Chondrocyte (in vitro differentiated cells): Measurements from ENCODE around the gene CPED1. TPM values are rescaled to one million over a fixed set of nuclear protein-coding genes. Genes with fewer than 3 reads are reported as not detected.

Experiments used
- DNase-seq: peaks from one replicate; pipeline ENCODE4 v3.0.0; 2021; ENCODE audit warnings: mixed read lengths, low spot score
- H3K27ac Mint-ChIP-seq: one replicate; pipeline ENCODE4 v1.8.0; 2021; ENCODE audit warnings: mild to moderate bottlenecking, moderate library complexity, mixed read lengths; ENCODE audit not compliant: unreplicated experiment
- H3K27me3 Mint-ChIP-seq: 2 replicates; pipeline ENCODE4 v1.8.0; 2021; ENCODE audit warnings: low read depth, mixed read lengths
- H3K36me3 Mint-ChIP-seq: 2 replicates; pipeline ENCODE4 v1.8.0; 2021; ENCODE audit warnings: low read depth, mixed read lengths
- H3K4me1 Mint-ChIP-seq: 2 replicates; pipeline ENCODE4 v1.8.0; 2021; ENCODE audit warnings: low read depth, mild to moderate bottlenecking, mixed read lengths
- H3K4me3 Mint-ChIP-seq: one replicate; pipeline ENCODE4 v1.8.0; 2021; ENCODE audit warnings: mild to moderate bottlenecking, moderate library complexity, mixed read lengths; ENCODE audit not compliant: unreplicated experiment
- H3K9me3 Mint-ChIP-seq: 2 replicates; pipeline ENCODE4 v1.8.0; 2021; ENCODE audit warnings: low read depth, mixed read lengths
- CTCF ChIP-seq: fragments of 200-600 bp; sonication (generic); IDR thresholded peaks from 2 replicates; pipeline ENCODE4 v1.5.0; 2021; ENCODE audit warnings: antibody characterized with exemption, mild to moderate bottlenecking, moderate library complexity
- total RNA-seq: library from RNA; stranded (reverse); gene quantifications from 3 replicates; pipeline ENCODE4 v1.2.1, GENCODE V29; 2021

The CPED1 gene
- total RNA-seq, 1 donor from 2014 or later = 2.8 TPM

- H3K4me1 Mint-ChIP-seq = peaks cover 46% of the 10 kb centered on the region
- H3K9me3 Mint-ChIP-seq = no peaks in the 10 kb centered on the region
- TF ChIP-seq CTCF = no peak
- no peak for DNase-seq
- H3K36me3 Mint-ChIP-seq = no peaks in the 10 kb centered on the region
- no peak overlapping the region for H3K4me3 Mint-ChIP-seq
- H3K27ac Mint-ChIP-seq = no peak overlapping the region
- no peaks in the 10 kb centered on the region for H3K27me3 Mint-ChIP-seq
Observed at GRCh38 chr7:120986650-120987049, 1.9 kb upstream of the CPED1 start.

- DNase-seq = no peak
- Mint-ChIP-seq H3K36me3 (no peaks in the 10 kb centered on the region), H3K4me1 (peaks cover 47% of the 10 kb centered on the region), H3K27ac (no peak overlapping the region), H3K9me3 (no peaks in the 10 kb centered on the region), H3K27me3 (no peaks in the 10 kb centered on the region), H3K4me3 (no peak overlapping the region)
- TF ChIP-seq CTCF = no peak
Observed at GRCh38 chr7:120987280-120987679, 1.2 kb upstream of the CPED1 start.

GRCh38 chr7:120987683-120988590, 574 bp upstream of the CPED1 start:
- Mint-ChIP-seq H3K36me3 (no peaks in the 10 kb centered on the region), H3K4me1 (peaks cover 53% of the 10 kb centered on the region), H3K4me3 (peak overlapping the region; percentile 76), H3K9me3 (no peaks in the 10 kb centered on the region), H3K27ac (peak overlapping the region; percentile 84), H3K27me3 (no peaks in the 10 kb centered on the region)
- DNase-seq = peak; percentile 86
- TF ChIP-seq CTCF = peak; percentile 99

- Mint-ChIP-seq H3K36me3 (no peaks in the 10 kb centered on the region), H3K27ac (peak overlapping the region; percentile 84), H3K4me3 (peak overlapping the region; percentile 76), H3K4me1 (peaks cover 63% of the 10 kb centered on the region), H3K9me3 (no peaks in the 10 kb centered on the region), H3K27me3 (no peaks in the 10 kb centered on the region)
- DNase-seq = no peak
- TF ChIP-seq CTCF = no peak
Observed at GRCh38 chr7:120989257-120990220, 1.0 kb downstream of the CPED1 start.
